HG02798 (cell line): Measurements from ENCODE around the gene ANKRD55.

Source experiments
- ATAC-seq: cut with Tn5 transposase; IDR thresholded peaks from one replicate; pipeline ENCODE4 v1.9.1; 2021; ENCODE audit warnings: mild to moderate bottlenecking; ENCODE audit not compliant: unreplicated experiment, poor library complexity

The ANKRD55 gene

GRCh38 chr5:56060276-56061110, 172.6 kb downstream of the ANKRD55 start:
- ATAC-seq = no peak

DNA sequence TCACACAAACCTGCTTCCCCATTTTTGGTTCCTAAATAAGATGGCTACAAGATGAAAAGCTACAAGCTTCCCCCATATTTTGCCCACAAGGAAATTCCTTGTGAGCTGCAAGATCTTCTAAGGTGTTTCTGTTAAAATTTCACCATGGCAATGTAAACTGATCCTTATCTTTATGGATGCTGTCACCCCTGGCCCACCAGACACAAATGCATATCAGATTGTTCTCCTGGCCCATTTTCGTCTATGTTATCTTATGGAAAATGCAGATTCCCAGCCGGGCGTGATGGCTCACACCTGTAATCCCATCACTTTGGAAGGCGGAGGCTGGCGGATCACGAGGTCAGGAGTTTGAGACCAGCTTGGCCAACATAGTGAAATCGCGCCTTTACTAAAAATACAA, 173.3 kb downstream of the ANKRD55 start:
- ATAC-seq = no peak

DNA sequence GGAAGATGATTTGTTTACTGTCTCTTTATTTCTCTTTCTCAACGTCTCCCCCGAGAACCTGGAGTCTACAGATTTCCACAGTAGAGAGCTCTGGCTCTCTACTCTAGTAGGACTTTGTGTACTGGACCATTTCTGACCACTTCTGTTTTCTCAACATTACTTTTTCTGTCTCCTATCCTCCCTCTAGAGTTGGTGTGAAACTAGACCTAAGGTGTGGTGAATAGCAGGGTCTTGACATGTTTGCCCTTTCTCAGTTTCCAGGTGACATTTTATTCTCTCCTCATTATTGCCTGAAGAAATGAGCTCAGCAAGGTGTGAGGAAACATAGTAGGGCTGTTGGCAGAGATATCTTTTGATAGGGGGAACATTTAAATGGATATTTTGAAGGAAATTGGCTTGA, 176.3 kb downstream of the ANKRD55 start:
- peak; percentile 70 for ATAC-seq

- ATAC-seq = no peak
Observed at GRCh38 chr5:56055859-56056258, 177.3 kb downstream of the ANKRD55 start.

DNA sequence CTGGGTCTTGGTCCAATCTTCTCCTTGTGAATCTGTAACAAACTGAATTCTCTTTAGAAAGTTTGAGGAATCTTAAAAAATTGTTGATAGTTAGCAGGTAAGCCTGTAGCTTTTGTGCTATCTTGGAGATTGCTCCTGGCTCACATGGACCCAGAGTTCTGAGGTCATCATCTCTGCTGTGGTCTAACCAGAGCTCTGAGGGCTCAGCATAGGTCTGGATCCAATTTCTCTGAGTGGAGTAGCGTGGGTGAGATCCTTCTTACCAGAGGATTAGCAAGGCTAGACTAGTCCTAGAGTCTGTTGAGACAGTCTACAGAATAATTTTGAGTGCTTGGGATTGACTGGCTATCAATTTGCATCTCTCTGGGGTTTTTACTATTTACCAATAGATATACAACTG, 177.8 kb downstream of the ANKRD55 start:
- ATAC-seq = no peak

DNA sequence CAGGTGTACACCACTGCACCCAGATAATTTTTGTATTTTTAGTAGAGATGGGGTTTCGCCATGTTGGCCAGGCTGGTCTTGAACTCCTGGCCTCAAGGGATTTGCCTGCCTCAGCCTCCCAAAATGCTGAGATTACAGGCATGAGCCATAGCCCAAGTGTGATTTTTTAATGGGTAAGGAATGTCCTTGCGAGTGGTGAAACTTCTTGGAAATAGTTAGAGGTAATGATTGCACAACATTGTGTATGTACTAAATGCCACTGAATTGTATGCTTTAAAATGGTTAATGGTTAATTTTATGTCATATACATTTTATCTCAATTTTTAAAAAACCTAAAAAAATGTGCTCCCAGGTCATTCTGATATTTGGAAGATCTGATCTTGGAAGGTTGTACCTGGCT, 178.5 kb downstream of the ANKRD55 start:
- ATAC-seq = no peak

- ATAC-seq = no peak
Observed at GRCh38 chr5:56053363-56053762, 179.8 kb downstream of the ANKRD55 start.

GRCh38 chr5:56052735-56053134, 180.4 kb downstream of the ANKRD55 start:
- no peak for ATAC-seq

- no peak for ATAC-seq
Observed at GRCh38 chr5:56050551-56051255, 182.4 kb downstream of the ANKRD55 start.
